ENCODE data around the gene MOB3B.
A peak's percentile ranks its signal among the peaks of the same experiment; 100 is the strongest.

Gene MOB3B

DNA sequence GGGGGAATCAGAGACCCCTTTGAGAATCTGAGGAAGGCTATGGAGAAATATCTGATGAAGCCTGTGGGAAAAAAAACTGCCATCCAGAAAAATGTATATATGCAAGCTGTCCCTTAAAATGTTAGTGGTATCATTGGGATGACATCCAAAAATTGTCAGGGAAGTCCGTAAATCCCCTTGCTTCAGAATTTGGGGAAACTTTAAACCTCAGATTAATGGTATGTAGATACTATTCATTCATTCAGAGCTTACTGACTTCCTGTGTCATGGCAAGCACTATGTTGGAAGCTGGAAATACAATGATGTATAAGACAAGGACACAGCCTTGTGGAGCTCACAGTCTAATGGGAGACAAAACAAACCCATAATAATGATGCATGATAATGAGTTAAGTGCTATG is 10.9 kb upstream of the MOB3B start:
- DNase-seq: no peak

GRCh38 chr9:27539479-27540441 is 10.1 kb upstream of the MOB3B start:
- DNase-seq: no peak

- no peak for DNase-seq
These were observed 9.0 kb upstream of the MOB3B start for GRCh38 chr9:27538647-27539046.

DNA sequence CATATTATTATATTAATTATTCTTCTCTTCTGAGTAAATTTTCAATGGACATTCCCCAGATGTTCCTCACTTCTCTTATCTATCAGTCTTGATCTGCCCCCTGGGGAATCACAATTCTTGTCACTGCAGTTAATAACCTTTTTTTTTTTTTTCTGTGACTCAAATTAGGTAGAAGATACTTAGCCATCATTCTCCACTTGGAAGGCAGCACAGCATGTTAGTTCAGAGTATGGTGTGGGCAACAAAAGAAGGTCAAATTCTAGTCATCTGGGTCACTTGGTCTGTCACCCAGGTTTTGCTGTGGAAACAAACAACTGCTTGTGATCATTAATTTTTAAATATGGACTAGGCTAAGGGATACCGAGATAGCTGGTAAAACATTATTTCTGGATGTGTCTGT is 8.1 kb upstream of the MOB3B start:
- no peak for DNase-seq

- DNase-seq: no peak
These were observed 7.4 kb upstream of the MOB3B start for GRCh38 chr9:27537027-27537435.

- no peak for DNase-seq
These were observed 6.6 kb upstream of the MOB3B start for GRCh38 chr9:27536168-27536567.

GRCh38 chr9:27535701-27536118 is 6.1 kb upstream of the MOB3B start:
- DNase-seq: no peak

GRCh38 chr9:27534658-27535209 is 5.1 kb upstream of the MOB3B start:
- no peak for DNase-seq

DNA sequence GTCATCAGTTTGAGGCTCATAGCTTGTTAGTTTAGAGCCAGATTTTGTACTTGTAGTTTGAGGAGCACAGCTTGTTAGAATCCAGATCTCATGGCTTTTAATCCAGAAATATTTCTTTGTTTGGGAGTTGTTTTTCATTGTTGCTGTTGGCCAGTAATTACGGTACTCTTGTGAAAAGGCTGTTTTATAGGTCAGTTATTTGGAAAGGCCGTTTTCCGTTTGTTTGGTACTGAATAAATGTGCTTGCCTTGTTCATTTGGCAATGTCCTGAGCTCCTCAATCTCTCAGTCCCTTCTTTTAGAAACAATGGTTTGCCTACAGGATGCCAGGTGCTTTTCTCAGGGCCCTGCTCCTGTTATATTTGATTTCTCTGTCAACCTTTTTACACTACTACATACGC is 4.5 kb upstream of the MOB3B start:
- no peak for DNase-seq

GRCh38 chr9:27533311-27533710 is 3.7 kb upstream of the MOB3B start:
- no peak for DNase-seq

DNA sequence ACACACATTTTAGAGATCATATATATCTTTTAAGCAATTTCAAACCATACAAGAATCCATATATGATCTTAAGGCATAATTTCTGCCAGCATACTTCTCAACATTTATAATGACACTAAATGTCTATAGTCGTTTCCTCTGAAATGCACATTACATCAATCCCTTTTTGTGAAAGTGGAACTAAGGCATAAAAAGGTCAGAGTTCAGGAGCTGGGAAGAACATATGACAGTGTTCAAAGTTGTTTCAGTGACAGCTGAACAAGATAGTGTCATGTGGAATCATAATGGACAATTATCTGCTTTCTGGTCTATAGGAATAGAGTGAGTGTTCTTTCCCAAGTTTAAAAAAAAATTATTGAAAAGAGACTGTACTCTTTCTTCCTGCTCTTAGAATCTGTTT is 2.4 kb upstream of the MOB3B start:
- DNase-seq: no peak

DNA sequence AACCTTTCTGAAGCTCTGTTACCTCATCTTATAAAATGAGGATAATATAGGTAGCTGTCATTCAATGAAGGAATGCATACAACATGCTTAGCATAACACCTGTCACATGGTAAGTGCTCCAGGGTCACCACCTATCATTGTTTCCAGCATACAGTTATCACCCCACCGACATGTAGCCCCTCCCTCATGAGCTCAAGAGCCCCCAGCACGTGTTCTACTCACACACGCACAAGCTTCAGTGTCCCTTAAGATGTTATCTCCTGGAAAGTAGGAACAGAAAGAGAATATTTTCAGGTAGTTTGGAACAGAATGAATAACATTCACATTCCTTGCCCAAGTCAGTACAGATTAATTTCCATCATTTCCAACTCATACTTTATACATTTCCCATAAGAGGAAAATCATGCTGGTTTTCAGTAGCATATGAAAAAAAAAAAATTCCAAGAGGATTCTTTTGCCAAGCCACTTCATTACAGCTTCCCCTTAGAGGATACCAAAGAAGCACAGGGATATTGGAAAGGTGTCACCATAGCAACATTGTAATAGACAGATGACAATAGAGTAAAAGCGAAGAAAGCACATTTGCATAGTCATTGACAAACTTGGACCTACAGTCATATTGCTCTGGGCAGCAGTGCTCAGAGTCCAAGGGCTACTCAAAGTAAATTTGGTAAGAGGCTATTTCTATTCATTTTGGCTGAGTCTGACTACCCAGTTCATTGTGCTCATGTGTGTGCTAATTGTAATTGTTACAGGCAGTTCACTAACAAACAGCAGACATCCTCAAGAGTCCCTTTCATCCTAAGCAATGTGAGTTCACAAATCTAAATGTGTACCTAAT is 1.5 kb upstream of the MOB3B start:
- DNase-seq: no peak

- DNase-seq: peak; percentile 49
These were observed 713 bp downstream of the MOB3B start for GRCh38 chr9:27528886-27529315.

DNA sequence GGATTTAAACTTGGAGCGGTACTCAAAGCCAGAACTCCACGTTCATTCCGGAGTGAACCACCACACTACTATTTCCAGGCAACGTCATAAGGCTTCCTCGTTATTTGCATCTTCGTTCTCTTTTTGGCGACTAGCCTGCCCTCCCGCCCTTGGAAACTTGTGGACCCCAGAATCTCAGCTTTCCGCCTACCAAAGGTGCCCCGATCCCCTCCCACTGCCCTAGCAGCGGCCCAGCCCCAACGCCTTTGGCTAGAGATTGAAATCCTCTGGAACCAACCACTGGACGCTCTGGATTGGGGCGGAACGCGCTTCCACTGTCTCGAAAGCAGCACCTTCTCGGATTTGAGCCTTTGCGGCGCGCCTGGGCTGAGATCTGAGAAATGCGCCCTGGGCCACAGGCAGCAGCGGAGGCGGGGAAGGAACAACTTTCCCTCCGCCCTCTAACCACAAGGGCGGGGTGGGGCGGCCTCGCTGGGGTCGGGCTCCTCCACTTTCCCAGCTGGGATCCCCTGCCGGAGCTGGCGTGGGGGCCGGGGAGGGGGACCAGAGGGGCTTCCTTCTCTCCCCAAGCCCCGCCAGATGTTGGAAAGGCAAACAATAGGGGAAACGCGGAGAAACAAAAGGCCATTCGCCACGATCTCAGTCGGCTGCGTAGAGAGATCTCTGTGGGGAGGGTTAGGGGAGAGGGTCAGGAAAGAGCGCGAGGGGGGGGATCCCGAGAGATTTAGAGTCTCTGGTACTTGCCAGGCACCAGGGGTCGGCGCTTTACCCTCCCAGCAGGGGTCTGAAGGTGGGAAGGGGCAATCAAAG is 1.3 kb downstream of the MOB3B start:
- peak; percentile 45 for DNase-seq

DNA sequence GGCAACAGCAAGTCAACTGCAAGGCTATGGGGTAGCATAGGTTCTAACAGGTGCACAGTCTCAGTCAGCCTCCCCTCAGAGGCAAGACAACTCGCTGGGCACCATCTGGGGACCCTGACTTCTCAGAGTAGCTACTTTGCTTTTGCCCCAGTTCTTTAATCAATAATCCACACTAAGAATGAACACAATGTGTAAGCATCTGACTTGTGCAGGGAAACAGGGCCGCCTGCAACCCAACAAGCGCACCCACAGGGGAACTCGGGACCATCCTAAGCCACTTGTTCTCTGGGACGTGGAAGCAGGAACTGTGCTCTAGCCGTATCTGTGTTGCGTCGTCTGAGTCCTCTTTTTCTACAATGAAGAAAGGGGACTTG is 1.9 kb downstream of the MOB3B start:
- DNase-seq: no peak

DNA sequence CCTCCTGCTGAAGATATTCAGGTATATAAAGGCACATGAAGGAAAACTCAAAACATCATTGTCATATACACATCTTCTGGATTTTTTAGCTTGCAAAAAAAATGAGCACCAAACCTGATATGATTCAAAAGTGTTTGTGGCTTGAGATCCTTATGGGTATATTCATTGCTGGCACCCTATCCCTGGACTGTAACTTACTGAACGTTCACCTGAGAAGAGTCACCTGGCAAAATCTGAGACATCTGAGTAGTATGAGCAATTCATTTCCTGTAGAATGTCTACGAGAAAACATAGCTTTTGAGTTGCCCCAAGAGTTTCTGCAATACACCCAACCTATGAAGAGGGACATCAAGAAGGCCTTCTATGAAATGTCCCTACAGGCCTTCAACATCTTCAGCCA is 5.4 kb downstream of the MOB3B start, which contains the start of gene IFNK:
Gene IFNK, plus strand, starts transcription at position 55 of the 400 bp plus-strand sequence. Its CDS starts 47 bp downstream, at position 102.
- DNase-seq: no peak

GRCh38 chr9:27523141-27523540 is 6.5 kb downstream of the MOB3B start:
- no peak for DNase-seq

DNA sequence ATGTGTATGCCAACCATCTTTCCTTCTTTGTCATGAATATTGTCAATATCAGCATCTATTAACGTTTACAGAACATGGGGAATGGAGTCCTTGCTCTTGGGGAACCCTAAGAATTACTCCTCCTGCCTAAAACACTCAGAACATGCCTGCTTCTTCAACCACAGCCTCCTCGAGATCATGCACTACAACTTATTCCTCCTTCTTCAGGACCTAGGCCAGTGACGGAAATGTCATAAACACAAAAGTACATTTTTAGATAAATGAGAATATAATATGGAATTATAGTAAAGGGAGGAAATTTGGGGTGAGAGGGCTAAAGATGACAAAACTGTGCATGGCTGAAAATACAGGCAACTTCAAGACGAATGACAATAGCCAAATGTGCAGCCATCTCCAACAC is 8.6 kb downstream of the MOB3B start:
- no peak for DNase-seq

DNA sequence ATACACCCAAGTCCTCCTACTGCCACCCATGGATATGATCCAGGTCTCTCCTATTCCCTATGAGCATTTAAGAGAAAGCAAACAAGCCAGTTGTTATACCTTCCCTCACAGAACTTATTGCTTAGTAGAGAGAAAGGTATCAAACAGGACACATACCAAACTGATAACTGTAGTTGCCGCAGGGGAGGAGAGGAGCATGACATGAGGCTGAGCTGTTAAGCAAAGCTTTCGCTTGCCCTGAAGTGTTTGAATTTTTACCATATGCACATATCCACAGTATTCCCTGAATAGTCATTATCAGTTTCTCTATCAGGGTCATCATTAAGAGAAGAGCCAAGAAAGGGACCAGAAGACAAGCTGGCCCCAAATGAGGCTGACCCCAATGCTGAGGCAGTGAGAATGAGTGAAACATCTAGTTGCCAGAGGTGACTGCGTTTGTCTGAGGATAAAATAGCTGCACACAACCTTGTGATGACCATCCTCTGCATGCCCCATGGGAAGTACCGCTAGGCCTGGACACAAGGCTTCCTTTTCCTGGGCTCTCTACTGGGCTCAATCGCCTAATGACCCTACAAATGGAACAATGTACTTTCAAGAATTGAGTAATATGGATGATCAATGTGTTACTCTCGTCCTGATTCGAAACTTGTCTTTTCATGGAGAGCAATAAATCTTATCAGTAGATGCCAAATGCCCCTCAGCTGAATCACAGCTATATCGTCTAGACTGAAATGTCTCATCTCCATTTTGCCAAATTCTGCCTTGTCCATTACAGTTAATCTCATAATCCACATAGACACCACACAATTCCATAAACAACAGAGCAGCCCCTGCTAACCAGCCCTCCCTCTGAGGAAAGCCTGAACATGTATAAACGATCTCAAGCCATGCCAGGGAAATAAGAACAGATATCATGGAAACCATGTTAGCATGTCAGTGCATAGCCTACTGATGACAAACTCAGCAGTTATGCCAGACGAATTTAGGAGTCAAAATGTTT is 9.8 kb downstream of the MOB3B start:
- DNase-seq: no peak

DNA sequence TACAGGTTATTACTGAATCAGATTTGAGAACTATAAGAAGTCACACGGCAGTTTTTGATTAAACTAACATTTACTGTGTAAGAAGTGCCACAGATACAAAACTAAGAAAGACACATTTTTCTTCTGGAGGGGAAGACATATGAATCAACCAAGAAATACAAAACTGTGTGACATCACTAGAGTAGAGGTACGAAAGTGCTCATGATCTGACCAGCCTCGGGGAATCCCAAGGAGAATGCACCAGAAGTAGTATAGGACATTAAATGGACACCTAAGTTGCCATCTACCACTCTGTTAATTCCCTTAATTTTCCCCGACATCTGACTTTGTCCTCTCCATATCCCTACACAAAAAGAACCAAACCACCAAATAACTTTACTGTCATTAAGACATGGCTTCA is 10.8 kb downstream of the MOB3B start:
- DNase-seq: no peak

- no peak for DNase-seq
These were observed 11.6 kb downstream of the MOB3B start for GRCh38 chr9:27518006-27518405.
